Measurements from ENCODE around the gene MNT. TPM values are rescaled to one million over a fixed set of nuclear protein-coding genes. Genes with fewer than 3 reads are reported as not detected.

Gene MNT
- polyA plus RNA-seq, 1 donor = 20.3 TPM

Other genes with a start within 250 kb of the MNT start
- 21.0 TPM for gene SMG6, start 97.3 kb downstream of the MNT start, polyA plus RNA-seq (ENCODE audit: insufficient read length)
- gene SRR, start 97.1 kb downstream of the MNT start, polyA plus RNA-seq (ENCODE audit: insufficient read length) = 18.3 TPM
- gene TSR1, start 64.6 kb downstream of the MNT start, polyA plus RNA-seq (ENCODE audit: insufficient read length) = 38.2 TPM
- gene SGSM2, start 63.6 kb downstream of the MNT start, polyA plus RNA-seq (ENCODE audit: insufficient read length) = 53.5 TPM
- 23.9 TPM for gene METTL16, start 110.8 kb upstream of the MNT start, polyA plus RNA-seq (ENCODE audit: insufficient read length)
- gene PAFAH1B1, start 192.6 kb upstream of the MNT start, polyA plus RNA-seq (ENCODE audit: insufficient read length) = 85.5 TPM

Data from hindlimb muscle (tissue), 1 donor.